Activated T-cell treated with anti-CD3 and anti-CD28 coated beads, Interleukin-2, amount 50 U/mL, for 24 hours (primary cell): Measurements from ENCODE around the gene DNAAF1.
"Not testable (repeated sequence)": the region's sequence is repeated elsewhere in the genome, so short reads cannot be mapped to it uniquely, and the experiment has no call there.

Experiments used
- DNase-seq: peaks from one replicate; pipeline ENCODE4 v3.0.0-alpha.2; 2020
- H3K27ac Mint-ChIP-seq: 2 replicates; pipeline ENCODE4 v1.8.0; 2020; ENCODE audit warnings: mild to moderate bottlenecking, mixed read lengths
- H3K27me3 Mint-ChIP-seq: 2 replicates; pipeline ENCODE4 v1.8.0; 2020; ENCODE audit warnings: mixed read lengths
- H3K36me3 Mint-ChIP-seq: 2 replicates; pipeline ENCODE4 v1.8.0; 2020; ENCODE audit warnings: low read depth, mixed read lengths
- H3K4me1 Mint-ChIP-seq: 2 replicates; pipeline ENCODE4 v1.8.0; 2020; ENCODE audit warnings: low read depth, mixed read lengths
- H3K4me3 Mint-ChIP-seq: 2 replicates; pipeline ENCODE4 v1.8.0; 2020; ENCODE audit warnings: mild to moderate bottlenecking, moderate library complexity, mixed read lengths
- H3K9me3 Mint-ChIP-seq: 2 replicates; pipeline ENCODE4 v1.8.0; 2020; ENCODE audit warnings: mixed read lengths

The DNAAF1 gene

DNA sequence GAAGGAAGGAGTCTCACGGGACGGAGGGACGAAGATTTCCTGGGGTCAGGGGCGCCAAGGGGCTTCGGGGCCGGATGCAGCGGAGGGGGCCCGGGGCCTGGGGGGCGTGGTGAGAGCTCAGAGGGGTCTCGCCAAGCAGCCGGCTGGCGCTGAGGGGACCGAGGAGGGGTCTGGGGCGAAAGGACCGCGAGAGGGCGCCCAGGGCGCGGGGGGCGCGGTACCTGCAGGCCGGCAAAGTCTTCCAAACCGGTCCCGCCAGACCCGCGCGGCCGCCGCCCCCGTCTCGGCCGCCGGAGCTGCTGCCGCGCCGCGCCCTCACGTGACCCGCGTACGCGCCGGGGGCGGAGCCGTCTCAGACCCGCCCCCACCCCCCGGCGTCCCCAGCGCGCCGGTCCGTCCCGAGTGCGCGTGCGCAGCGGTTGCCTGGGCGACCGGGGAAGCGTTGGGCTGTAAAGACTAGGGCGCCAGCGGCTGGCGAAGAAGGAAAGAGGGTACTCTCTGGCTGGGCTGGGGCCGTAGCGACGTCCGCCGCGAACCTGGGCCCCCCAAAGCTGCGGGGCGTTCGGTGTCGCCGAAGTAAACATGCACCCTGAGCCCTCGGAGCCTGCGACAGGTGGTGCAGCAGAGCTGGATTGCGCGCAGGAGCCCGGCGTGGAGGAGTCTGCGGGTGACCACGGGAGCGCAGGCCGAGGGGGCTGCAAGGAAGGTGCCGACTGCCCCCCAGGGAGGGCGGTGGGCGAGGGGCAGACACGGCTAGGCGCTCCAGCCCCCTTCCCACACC is at the start of gene DNAAF1, which contains the start of gene HSDL1:
Gene DNAAF1 (plus strand): TSS at position 450 of the 781 bp plus-strand sequence. CDS start 133 bp downstream, at position 583.
Gene HSDL1 (minus strand): TSS at position 319 of the 781 bp plus-strand sequence. CDS start 13,856 bp downstream, outside the sequence.
- peak within 1 kb of the TSS; percentile 90 for H3K27ac Mint-ChIP-seq
- H3K4me1 Mint-ChIP-seq, result peaks cover 19% of the 10 kb centered on the region
- DNase-seq, result peak; percentile 97
- no peaks in the 10 kb centered on the region for H3K27me3 Mint-ChIP-seq
- peak within 1 kb of the TSS; percentile 96 for H3K4me3 Mint-ChIP-seq
- peaks cover 5% of the 10 kb centered on the region for H3K36me3 Mint-ChIP-seq
- H3K9me3 Mint-ChIP-seq, result no peaks in the 10 kb centered on the region

DNA sequence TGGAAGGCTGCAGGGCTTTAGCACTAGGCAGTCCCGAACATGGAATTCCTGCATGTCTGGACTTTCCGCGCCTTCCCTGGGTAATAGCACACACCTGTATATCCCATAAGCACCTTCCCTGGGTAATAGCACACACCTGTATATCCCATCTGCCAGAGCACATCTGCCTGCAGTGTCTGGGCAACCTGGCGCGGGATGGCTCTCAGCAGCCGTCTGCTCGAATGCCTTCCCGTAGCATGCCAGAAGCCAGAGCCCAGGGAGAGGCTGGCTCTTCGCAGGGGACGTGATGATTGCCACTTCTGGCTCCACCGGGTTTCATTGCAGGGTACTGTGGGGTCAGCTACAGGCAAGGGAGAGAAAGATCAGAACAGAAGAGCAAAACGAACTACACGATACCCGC is 49.6 kb upstream of the DNAAF1 start:
- Mint-ChIP-seq H3K36me3 (peaks cover 95% of the 10 kb centered on the region), H3K27ac (no peak overlapping the region), H3K4me3 (no peak overlapping the region), H3K4me1 (peaks cover 23% of the 10 kb centered on the region), H3K9me3 (no peaks in the 10 kb centered on the region), H3K27me3 (no peaks in the 10 kb centered on the region)
- DNase-seq, result no peak

DNA sequence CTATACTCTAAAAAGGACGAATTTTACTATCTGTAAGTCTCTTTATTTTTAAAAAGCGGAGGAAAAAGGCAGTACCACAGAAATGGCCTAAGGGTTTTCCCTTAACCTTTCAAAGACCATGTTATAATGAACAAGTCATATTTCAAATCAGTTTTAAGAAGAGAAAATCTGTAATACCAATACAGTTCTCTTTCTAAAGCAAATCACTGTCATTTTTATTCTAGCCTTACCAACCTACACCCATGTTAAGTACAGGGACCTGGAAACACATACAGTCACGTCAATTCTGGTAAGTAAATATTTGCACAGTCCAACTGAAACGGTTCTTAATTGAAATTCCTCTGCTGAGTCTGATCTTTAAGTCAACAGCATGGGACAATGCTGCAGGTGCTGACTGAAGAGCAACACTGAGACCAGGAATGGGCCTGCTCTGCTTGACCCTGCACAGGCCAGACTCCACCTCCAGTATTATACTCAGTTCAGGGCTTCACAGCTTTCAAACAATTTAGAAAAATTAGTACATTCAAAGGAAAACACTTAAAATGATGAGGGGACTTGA is 48.6 kb upstream of the DNAAF1 start:
- H3K27me3 Mint-ChIP-seq, result no peaks in the 10 kb centered on the region
- no peaks in the 10 kb centered on the region for H3K9me3 Mint-ChIP-seq
- no peak overlapping the region for H3K4me3 Mint-ChIP-seq
- peaks cover 26% of the 10 kb centered on the region for H3K4me1 Mint-ChIP-seq
- H3K27ac Mint-ChIP-seq, result no peak overlapping the region
- H3K36me3 Mint-ChIP-seq, result peaks cover 93% of the 10 kb centered on the region
- no peak for DNase-seq

- no peak overlapping the region for H3K27ac Mint-ChIP-seq
- DNase-seq, result no peak
- peaks cover 82% of the 10 kb centered on the region for H3K36me3 Mint-ChIP-seq
- no peaks in the 10 kb centered on the region for H3K9me3 Mint-ChIP-seq
- H3K27me3 Mint-ChIP-seq, result no peaks in the 10 kb centered on the region
- H3K4me3 Mint-ChIP-seq, result no peak overlapping the region
- peaks cover 41% of the 10 kb centered on the region for H3K4me1 Mint-ChIP-seq
These were observed 46.2 kb upstream of the DNAAF1 start for GRCh38 chr16:84098939-84099338.

DNA sequence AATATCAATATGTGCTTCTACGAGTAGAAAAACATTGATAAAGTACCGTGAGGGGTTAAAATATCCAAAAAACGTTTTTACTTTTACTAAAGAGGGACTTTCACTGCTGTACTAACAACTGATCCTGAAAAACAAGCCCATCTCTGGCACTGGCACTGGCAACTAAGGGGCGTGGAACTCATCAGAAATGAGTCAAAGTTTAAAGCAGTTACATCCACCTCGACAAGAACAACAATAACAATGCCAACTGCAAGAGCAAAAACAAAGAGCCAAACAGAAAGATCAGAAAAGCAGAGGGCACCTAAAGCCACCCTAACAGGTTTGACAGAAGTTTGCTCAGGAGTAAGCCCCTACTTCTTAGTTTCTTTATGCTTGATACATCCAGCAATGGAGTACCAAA is 41.4 kb upstream of the DNAAF1 start:
- no peaks in the 10 kb centered on the region for H3K27me3 Mint-ChIP-seq
- no peak overlapping the region for H3K27ac Mint-ChIP-seq
- no peak for DNase-seq
- peaks cover 59% of the 10 kb centered on the region for H3K4me1 Mint-ChIP-seq
- no peak overlapping the region for H3K4me3 Mint-ChIP-seq
- peaks cover 65% of the 10 kb centered on the region for H3K36me3 Mint-ChIP-seq
- no peaks in the 10 kb centered on the region for H3K9me3 Mint-ChIP-seq

- Mint-ChIP-seq H3K27me3 (no peaks in the 10 kb centered on the region), H3K36me3 (peaks cover 65% of the 10 kb centered on the region), H3K9me3 (no peaks in the 10 kb centered on the region), H3K4me1 (peaks cover 59% of the 10 kb centered on the region), H3K27ac (peak overlapping the region; percentile 33), H3K4me3 (no peak overlapping the region)
- DNase-seq, result no peak
These were observed 40.9 kb upstream of the DNAAF1 start for GRCh38 chr16:84104231-84104630.

DNA sequence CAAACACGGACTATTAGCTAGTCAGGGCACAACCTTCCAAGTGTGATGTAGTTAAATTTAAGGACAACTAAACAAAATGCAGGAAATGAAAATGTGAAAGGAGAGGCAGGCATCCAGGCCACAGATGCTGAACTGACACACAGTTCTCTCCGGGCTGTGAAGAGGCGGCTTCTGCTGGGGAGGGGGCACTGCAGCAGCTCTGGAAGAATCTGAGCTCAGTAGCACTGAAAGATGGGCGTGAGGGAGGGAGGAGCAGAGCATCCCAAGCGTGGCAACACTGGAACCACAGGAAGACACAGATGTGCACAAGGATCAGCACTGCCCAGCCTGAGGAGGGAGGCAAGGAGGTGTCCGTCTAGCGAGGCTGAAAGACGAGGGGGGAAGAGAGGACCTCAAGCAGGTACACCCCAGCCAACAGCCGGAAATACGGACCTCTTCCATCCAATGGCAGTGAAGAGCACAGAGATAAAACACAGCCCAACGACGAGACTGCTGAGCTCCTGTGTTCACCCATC is 39.8 kb upstream of the DNAAF1 start:
- Mint-ChIP-seq H3K27ac (peak overlapping the region; percentile 51), H3K4me3 (no peak overlapping the region), H3K27me3 (no peaks in the 10 kb centered on the region), H3K36me3 (peaks cover 64% of the 10 kb centered on the region), H3K9me3 (no peaks in the 10 kb centered on the region), H3K4me1 (peaks cover 58% of the 10 kb centered on the region)
- no peak for DNase-seq

DNA sequence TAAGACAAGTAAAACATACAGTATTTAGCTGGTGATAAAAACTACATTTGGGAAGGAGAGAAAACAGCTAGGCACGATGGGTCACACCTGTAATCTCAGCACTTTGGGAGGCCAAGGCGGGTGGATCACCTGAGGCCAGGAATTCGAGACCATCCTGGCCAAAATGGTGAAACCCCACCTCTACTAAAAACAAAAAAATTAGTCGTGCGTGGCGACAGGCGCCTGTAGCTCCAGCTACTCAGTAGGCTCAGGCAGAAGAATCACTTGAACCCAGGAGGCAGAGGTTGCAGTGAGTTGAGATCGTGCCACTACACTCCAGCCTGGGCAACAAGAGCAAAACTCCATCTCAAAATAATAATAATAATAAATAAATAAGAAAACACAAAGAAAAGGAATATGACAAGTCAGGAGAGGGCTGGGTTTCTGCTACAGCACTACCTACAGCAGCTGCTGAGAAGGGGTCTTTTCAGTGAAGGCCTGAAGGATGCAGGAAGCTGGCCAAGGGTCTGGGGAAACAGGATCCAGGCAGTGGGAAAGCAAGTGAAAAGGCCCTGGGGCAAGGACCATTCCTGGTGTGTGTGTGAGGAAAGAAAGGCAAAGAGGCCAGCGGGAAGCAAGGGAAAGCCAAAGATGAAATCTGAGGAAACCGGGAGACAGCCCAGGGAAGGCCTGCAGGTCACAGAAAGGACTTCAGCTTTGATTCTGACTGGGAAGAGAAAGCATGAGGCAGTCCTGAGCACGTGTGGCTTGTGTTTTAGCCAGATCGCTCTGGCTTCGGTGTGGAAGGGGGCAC is 39.0 kb upstream of the DNAAF1 start:
- H3K36me3 Mint-ChIP-seq, result peaks cover 66% of the 10 kb centered on the region

GRCh38 chr16:84107921-84108320 is 37.2 kb upstream of the DNAAF1 start:
- DNase-seq, result no peak
- Mint-ChIP-seq H3K4me1 (peaks cover 66% of the 10 kb centered on the region), H3K4me3 (no peak overlapping the region), H3K27me3 (no peaks in the 10 kb centered on the region), H3K36me3 (peaks cover 57% of the 10 kb centered on the region), H3K27ac (no peak overlapping the region), H3K9me3 (no peaks in the 10 kb centered on the region)

More for the DNA sequence above, 39.0 kb upstream of the DNAAF1 start:
- Mint-ChIP-seq H3K27ac (peak overlapping the region; percentile 51), H3K4me1 (peaks cover 64% of the 10 kb centered on the region), H3K4me3 (no peak overlapping the region), H3K9me3 (no peaks in the 10 kb centered on the region), H3K27me3 (no peaks in the 10 kb centered on the region)
- DNase-seq, result no peak

GRCh38 chr16:84109598-84110335 is 35.3 kb upstream of the DNAAF1 start:
- Mint-ChIP-seq H3K9me3 (no peaks in the 10 kb centered on the region), H3K4me1 (peaks cover 64% of the 10 kb centered on the region), H3K36me3 (peaks cover 55% of the 10 kb centered on the region), H3K27me3 (no peaks in the 10 kb centered on the region), H3K4me3 (no peak overlapping the region), H3K27ac (peak overlapping the region; percentile 14)
- no peak for DNase-seq

GRCh38 chr16:84110527-84110926 is 34.6 kb upstream of the DNAAF1 start:
- H3K27ac Mint-ChIP-seq, result peak overlapping the region; percentile 58
- H3K4me3 Mint-ChIP-seq, result no peak overlapping the region
- DNase-seq, result no peak
- H3K9me3 Mint-ChIP-seq, result no peaks in the 10 kb centered on the region
- peaks cover 54% of the 10 kb centered on the region for H3K36me3 Mint-ChIP-seq
- H3K27me3 Mint-ChIP-seq, result no peaks in the 10 kb centered on the region
- H3K4me1 Mint-ChIP-seq, result peaks cover 66% of the 10 kb centered on the region

- no peaks in the 10 kb centered on the region for H3K9me3 Mint-ChIP-seq
- no peak overlapping the region for H3K4me3 Mint-ChIP-seq
- DNase-seq, result no peak
- peaks cover 54% of the 10 kb centered on the region for H3K36me3 Mint-ChIP-seq
- no peaks in the 10 kb centered on the region for H3K27me3 Mint-ChIP-seq
- H3K27ac Mint-ChIP-seq, result peak overlapping the region; percentile 81
- H3K4me1 Mint-ChIP-seq, result peaks cover 60% of the 10 kb centered on the region
These were observed 33.6 kb upstream of the DNAAF1 start for GRCh38 chr16:84111525-84111924.

- not testable (repeated sequence) for H3K4me3 Mint-ChIP-seq, H3K27me3 Mint-ChIP-seq, H3K9me3 Mint-ChIP-seq
- Mint-ChIP-seq H3K36me3 (peaks cover 51% of the 10 kb centered on the region), H3K4me1 (peaks cover 55% of the 10 kb centered on the region), H3K27ac (peak overlapping the region; percentile 57)
- DNase-seq, result peak; percentile 36
These were observed 33.2 kb upstream of the DNAAF1 start for GRCh38 chr16:84111949-84112348.
